GM12801 (cell line): ENCODE measurements around the gene VAC14.

Source experiments
- CTCF ChIP-seq: IDR thresholded peaks from one replicate; pipeline ENCODE4 v1.5.1; 2011; ENCODE audit warnings: control low read depth; ENCODE audit not compliant: insufficient read length; ENCODE audit errors: extremely low read depth

Gene VAC14

DNA sequence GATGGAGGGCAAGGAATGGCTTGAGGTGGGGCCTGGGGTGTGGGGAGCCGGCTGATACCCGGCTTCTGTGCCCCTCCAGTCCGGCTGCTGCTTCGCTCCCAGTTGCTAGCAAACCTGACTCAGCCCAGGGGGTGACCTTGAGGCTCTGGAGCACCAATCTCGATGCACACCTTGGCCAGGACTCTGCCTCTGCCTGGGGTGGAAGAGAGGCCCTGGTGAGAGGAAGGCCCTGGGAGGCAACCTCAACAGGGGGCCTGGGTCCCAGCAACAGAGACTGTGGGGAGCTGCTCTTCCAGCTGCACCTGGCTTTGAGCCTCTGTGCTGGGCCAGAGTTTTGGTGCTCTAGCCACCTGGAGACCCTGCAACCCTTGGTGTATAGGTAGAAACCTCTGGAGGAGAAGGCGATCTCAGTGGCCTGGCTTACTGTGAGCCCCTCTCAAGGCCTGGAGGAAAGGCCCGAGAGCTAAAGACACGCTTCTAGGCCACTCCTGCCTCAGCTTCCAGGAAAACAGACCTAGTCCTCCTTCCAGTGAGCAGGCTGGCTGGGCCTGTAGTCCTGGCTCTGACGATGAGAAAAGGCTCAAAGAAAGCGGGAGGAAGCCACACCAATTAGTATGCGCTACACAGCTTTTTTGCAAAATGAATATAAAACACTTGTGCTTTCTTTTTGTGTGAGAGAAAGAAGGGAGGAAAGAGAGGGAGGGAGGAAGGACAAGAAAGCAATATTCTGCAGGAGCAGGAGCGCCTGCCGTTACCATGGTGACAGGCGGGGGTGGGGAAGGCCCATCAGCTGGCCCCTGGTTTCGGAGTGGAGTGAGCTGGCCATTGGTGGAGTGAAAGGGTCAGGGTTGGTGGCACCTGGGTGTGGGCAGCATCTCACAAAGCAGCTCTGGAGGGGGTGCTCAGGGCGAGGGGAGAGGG lies 51.0 kb downstream of the VAC14 start:
- TF ChIP-seq CTCF: no peak

DNA sequence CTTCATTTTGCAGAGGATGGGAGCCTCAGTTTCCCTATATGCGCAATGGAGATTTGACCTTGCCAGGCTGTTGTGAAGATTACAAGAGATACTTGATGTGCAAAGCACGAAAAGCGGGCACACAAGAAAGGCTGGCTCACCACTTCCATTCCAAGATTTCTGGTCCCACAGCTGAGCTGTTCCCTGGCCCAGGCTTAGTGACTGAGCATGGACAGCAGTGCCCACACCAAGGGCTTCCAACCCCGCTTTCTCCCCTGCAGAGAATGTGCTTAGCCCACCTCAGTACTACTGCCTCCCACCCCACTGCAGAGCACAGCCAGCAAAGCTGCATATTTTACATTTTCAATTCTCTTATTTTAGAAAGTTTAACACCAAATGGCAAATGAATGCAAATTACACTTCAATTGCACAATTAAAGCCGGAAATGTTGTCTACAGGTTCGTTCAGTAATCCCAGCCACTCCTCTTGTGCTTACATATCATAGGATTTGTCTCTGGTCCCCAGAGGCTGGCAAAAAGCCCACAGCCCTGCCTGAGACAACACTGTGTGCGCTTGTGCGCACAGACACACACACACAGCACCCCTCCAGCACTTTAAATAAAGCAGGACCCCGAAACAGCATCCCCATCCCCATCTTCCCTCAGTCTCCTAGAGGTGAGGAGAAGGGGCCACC lies 51.8 kb downstream of the VAC14 start:
- no peak for TF ChIP-seq CTCF

- TF ChIP-seq CTCF: no peak
Observed at GRCh38 chr16:70747703-70748631, 53.0 kb downstream of the VAC14 start.

GRCh38 chr16:70746708-70747424 lies 54.1 kb downstream of the VAC14 start:
- no peak for TF ChIP-seq CTCF

GRCh38 chr16:70746040-70746707 lies 54.8 kb downstream of the VAC14 start:
- TF ChIP-seq CTCF: no peak

- no peak for TF ChIP-seq CTCF
Observed at GRCh38 chr16:70745536-70746025, 55.4 kb downstream of the VAC14 start.
